ENCODE measurements around the gene SGCD. TPM values are rescaled to one million over a fixed set of nuclear protein-coding genes. Genes with fewer than 3 reads are reported as not detected.
"Not testable (repeated sequence)": the region's sequence is repeated elsewhere in the genome, so short reads cannot be mapped to it uniquely, and the experiment has no call there.

The SGCD gene
- total RNA-seq, 1 donor from 2014 or later, result 104 TPM

DNA sequence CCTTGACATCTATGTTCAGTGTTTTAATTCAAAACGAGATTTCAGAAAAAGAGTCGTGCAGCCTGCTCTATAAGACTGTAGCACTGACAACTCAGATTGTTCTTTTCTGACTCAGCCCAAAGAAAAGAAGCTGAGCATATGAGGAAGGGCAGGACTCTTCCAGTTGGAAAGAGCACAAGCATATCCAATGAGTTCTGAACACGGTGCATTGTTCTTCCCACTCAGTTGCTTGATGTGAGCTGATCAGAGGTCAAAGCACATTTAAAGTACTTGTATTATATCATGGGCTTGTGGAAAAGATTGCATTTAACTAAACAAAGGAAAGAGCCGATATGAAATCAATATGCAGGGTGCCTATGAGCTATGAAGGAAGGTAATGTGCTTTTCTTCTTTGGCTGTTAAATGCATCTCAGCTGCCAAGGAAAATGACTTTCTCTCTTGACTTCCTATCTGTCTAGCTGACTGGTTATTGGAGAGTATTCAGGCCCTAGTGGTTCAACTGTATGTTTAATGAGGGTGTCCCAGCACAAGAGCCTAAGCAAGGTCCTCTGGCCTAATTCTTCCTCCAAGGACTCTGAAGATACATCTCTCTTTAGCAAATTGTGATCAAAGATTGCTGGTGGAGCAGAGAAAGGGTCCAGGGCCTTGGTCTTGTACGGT, 296.5 kb downstream of the SGCD start:
- no peak for DNase-seq (ENCODE audit: low read depth)

DNA sequence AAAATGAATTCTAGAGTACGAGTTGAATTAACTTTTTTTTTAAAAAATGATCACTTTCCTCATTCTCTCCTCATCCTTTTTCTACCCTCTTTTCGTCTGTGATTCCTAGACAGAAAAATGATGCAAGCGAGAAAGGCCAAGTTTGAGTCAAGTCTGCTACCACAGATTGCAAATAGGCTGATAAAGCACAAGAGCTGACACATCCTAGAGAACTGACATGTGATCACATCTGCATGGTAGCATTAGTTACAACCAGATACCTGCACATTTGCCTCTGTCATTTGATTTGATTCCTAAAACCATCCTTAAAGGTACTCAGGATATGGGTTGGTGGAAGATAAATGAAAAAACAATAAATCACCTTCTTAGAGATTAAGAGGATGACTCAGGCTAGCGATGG, 297.7 kb downstream of the SGCD start:
- no peak for DNase-seq (ENCODE audit: low read depth)

DNA sequence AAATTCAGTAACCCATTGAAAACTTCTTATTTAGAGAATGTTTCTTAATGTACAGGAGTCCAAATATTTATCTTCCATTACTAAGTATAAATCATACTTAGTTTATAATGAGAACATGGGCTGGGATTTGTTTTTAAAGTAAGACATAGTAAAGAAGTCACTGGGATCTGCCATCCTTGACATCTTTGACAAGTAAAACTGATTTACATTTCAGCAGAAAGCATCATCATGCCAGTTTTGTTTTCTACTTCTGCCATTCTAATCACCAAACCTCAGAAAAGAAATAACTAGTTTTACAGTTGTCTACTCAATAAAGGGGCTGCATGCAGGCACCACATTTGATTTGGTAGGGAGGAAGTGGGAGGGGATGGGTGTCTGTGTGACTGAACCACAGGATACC, 301.5 kb downstream of the SGCD start:
- no peak for DNase-seq (ENCODE audit: low read depth)

DNA sequence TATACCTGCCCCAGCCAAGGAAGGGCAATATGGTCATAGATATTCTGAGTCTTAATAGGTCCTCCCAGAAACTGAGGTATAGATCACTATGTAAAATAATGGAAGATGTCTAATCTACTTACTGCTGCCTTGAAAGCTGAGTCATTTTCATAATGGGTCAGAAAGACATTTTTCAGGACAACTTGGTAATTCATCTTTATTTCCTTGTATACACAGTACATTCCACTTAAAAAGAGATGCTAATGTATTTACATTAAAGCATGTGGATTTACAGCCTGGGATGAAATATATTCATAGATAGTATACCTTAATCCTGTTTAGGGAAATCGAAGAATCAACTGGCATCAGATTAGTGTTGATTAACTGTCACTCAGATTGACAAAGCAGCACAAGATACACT, 304.0 kb downstream of the SGCD start:
- no peak for DNase-seq (ENCODE audit: low read depth)

DNA sequence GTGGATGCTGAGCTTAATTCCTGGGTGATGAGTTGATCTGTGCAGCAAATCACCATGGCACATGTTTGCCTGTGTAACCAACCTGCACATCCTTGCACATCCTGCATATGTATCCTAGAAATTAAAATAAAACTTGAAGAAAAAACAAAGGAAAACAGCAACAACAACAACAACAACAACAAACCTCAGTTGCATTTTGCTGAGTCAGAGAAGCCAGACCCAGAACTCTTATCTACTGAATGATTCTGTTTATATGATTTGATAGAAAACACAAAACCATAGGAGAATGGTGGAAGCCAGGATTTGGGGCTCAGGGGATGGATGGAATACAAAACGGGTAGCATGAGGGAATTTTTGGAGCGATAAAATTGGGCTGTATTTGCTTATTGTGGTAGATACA, 307.3 kb downstream of the SGCD start:
- no peak for DNase-seq (ENCODE audit: low read depth)

DNA sequence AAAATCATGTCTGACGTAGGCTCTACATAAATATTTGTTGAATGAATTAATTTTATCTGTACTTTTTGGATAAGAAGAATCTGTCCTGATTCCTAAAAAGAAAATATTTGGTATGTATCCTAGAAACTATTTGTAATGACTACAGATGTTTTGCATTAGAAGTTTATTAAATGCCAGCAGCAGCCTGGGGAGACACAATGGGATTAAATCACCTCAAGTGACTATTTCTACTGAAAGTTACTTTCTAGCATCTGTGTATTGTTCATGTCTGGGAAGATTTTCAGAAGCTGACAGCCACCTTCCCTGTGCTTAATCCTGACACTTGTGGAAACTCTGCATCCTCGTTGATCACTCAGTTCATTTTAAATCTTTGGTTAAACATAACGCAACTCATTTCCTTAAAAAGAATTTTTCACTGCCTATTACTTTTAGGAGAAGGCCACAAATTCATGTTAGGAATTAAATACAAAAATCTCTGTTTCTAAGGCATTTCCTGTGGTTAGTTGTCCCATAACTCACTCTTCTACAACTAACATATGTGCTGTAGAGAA, 313.8 kb downstream of the SGCD start:
- peak; percentile 22 for DNase-seq (ENCODE audit: low read depth)

DNA sequence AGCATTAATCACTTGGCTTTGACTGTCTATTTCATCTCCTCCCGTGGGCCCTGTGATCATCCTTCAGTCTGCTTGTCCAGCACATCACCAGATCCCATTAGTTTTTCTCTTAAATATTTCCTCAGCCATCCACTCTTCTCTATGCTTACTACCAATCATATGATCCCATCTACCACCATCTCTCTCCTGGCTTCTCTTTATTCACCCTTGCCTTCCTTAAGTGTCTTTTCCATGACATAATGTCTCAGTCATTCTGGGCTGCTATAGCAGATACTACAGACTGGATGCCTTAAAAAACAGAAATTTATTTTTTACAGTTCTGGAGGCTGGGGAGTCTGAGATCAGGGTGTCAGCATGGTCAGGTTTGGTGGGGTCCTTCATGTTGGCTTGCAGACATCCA, 314.7 kb downstream of the SGCD start:
- no peak for DNase-seq (ENCODE audit: low read depth)

DNA sequence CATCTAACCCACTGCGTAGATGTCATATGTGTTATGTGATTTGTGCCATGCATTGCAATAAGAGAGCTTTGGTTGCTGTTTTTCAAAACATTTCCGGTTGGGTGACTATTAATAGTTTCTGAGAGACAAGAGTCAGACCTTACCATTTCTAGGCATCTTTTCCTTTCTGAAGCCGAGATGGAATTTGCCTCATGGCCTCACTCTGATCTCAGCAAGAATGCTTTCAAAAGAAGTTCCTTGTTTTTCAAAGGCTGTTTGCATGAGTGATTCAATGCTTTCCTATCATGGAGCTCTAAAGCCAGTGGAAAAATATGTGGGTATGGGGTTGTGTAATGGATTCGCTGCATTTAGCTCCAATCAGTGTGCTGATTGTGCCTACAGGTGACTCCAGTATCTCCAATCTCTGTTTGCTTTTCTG, 320.1 kb downstream of the SGCD start:
- no peak for DNase-seq (ENCODE audit: low read depth)

DNA sequence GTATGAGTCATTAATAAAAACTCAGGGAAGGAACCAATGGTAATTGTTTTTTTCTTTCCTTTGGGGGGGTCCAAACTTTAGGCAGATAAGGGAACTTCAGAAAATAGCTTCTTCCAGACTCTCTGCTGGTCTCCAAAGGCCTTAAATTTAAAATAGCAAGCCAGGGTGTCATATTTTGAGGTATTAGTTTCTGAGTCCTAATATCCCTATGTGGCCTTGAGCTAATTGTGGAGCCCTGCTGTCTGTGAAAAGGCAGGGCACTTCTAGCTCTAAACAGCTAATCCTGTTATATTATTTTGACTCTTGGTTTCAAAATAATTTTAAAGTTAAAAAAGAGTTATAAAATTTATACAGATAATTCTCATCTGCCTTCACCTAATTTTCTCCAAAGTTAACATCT, 327.5 kb downstream of the SGCD start:
- DNase-seq (ENCODE audit: low read depth), result peak; percentile 18

DNA sequence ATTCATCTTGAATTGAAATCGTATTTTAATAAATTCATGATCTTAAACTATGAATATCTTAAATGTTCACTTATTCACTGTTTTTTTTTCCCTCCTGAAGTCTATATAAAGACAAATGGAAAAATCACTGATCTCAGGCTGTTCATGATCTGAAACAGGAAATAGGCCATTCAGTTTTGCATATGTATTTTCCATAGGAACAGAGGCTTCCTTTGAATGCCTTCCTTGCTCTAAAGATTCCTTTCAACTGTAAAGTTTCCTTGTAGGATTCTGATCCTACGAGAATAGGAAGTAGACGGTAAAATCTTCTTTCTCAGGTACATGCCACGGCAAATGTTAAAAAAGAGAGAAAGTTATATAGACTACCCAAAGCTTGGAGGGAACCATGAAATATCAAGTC, 328.8 kb downstream of the SGCD start:
- DNase-seq (ENCODE audit: low read depth), result no peak

DNA sequence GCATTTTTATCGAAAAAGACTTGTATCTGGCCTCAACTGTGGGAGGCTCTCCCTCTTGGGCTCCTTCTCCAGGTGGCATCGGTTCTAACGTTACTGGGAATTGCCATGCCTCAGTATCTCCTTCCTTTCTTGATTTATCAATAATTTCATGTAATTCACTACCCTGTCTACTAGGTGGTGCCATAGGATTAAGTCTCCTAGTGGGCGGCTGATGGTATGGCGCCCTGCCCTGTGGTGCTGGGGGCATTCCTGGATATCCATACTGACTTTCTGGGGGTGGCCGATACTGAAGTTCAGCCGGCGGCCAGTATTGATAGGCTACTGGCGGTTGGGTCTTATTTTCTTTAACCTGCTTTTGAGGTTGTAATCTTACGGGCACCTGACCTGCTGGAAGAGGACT, 337.9 kb downstream of the SGCD start:
- not testable (repeated sequence) for DNase-seq (ENCODE audit: low read depth)

DNA sequence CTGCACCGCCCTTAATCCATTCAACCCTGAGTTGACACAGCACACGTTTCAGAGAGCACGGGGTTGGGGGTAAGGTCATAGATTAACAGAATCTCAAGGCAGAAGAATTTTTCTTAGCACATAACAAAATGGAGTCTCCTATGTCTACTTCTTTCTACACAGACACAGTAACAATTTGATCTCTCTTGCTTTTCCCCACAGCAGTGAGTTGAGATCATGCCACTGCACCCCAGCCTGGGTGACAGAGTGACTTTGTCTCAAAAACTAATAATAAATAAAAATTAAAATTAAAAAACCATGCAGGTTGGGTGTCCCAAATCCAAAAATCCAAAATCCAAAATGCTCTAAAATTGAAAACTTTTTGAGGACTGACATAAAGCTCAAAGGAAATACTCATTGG, 339.7 kb downstream of the SGCD start:
- not testable (repeated sequence) for DNase-seq (ENCODE audit: low read depth)

DNA sequence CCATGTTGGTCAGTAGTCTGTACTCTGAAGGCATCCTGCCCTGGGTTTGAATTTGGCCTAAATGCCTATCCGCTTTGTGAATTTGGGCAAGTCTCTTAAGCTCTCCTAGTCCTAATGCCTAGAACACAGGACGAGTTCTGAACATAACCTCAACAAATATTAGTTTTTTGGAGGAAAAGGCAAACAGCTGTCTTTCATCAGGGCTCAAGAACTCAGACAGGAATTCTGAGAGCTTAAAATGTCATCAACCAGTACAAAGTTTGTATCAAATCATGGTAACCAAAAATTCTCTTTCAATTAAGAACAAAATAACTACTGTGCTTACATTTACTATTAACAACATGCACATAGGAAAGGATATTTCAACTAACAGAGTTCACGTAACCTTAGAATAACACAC, 340.7 kb downstream of the SGCD start:
- no peak for DNase-seq (ENCODE audit: low read depth)

DNA sequence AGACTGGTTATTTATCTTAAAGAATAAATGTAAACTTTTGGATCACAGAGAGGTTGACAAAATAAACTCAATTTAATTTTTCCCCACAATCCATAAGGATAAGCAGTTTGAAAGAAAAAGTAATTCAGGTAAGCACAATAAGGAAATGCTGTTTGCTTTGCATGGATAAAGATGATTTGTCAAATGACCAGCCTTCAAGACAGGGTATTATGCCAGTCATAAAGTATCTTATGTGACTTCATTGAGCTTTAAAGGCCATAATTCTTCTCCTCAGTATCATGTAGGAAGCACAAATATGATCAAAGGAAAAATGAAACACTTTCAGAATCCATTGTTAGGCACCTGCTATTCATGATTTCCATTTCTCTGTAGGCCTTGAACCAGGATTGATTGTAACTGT, 342.5 kb downstream of the SGCD start:
- no peak for DNase-seq (ENCODE audit: low read depth)

DNA sequence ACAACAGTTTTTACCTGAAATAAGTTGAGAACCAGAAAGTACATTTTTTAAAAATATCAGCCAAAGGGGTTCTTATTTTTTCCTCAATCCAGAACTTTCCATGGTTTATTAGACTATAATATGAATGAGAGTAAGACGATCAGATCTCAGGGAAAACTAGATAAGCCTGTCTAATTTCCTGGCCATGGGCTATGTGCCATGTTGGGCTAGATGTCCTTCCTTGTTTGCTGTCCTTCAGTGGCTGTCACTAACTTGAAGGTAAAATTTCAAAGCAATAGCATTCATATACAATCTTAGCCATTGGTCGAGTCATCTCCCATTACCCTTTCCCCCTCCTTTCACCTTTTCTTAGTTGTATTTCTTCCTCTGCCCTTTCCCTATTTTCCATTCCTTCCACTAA, 343.7 kb downstream of the SGCD start:
- DNase-seq (ENCODE audit: low read depth), result no peak

DNA sequence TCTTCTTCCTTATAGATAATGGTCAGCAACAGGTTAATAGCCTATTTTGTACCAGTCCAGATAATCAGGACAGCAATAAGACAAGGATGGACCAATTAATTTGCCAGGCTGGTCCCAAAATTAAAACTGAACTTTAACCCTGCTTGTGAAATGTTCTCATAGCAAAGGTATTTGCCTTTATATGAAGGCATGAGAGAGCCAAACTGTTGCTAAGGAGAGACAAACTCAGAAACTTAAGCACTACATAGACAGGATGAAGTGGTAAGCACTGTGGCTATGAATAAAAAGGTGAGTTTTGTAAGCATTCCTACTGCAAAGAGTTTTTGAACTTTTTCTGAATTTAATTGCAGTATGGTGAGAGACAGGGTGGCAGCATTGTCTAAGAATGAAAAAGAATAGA, 348.4 kb downstream of the SGCD start:
- DNase-seq (ENCODE audit: low read depth), result no peak

DNA sequence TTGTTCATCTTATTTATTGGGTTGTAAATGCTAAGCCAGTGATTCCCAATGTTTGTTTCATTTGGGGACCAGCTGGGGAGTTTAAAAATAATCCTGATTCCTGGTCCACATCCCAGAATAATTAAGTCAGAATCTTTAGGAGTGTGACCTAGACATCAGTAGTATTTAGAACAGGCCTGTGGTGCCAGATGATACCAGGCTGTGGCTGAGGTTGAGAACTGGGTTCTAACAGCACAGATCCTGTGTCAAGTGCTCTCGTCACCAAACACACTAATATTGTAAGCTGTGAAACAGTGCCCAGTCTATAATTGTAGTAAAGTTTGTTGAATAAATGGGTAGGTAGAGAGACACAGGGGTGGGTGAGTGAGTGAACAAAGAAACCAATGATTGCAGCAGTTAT, 351.0 kb downstream of the SGCD start:
- peak; percentile 52 for DNase-seq (ENCODE audit: low read depth)

DNA sequence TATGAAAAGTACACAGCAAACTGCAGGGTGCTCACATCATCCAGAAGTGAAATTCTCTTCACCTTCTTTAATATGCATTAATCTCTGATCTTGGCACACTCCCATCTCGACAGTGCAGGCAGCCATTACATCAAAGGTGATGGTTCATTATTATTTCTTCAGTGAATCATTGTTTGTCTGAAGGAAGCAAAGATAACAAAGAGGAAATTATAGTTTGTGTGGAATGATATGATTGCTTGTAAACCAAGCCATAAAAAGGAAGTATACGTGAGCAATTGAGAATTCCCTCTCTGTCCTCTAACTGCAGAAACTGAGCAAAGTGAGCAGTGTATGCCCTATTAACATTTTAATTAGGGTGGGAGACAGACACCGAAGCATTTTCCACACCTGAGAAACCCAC, 351.5 kb downstream of the SGCD start:
- DNase-seq (ENCODE audit: low read depth), result no peak

DNA sequence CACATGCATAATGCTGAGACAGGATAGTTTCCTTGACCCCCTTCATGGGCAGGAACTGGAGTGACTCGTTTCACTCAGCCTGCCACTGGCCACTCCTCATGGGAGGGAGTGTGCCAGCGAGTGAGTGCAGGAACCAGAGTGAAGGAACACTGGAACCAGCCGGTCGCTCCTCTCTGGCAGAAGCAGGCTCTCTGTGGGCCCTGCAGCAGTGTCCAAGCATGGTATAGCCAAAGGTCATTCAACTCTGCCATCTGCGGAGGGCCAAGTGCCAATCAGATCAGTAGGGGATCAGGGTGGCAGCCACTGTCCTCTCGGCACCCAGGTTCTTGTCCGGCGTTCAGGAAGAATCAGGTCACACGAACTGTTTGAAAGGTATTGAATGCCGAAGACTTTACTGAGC, 353.9 kb downstream of the SGCD start:
- no peak for DNase-seq (ENCODE audit: low read depth)

DNA sequence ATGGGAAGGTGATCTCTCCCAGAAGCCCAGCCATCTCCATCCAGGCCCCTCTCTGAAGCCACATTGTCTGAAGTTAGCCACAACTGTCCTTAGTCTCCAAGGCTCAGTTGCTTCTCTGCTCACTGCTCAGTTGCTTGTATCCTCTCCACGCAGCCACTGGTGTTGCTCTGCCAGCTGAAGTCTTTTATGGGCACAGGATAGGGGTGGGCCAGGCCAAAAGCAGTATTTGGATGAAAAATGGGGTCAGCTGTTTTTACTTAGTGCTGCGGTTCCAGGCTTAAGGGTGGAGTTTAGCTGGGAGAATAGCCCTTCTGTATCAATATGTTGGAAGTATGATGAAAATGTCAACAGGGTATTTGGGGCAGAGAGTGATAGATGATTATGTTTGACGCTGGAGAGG, 354.3 kb downstream of the SGCD start:
- DNase-seq (ENCODE audit: low read depth), result no peak

DNA sequence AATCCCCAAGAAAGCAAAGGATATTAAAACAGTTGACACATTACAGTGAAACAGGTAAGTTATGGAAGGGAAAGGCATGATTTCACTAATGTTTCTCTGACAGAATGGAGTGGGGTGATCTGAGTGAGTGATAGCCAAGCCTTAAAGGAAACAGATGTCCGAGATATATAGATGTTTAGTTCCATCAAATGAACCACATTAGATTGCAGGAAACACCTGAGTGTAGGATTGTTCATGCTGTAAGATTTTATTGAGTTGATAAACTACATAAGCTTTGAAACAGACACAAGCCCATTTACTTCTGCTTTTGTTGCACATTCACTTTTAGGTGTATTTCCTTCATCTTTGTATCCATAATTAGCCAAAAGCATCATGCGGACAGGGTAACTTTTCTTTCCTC, 356.0 kb downstream of the SGCD start:
- no peak for DNase-seq (ENCODE audit: low read depth)

DNA sequence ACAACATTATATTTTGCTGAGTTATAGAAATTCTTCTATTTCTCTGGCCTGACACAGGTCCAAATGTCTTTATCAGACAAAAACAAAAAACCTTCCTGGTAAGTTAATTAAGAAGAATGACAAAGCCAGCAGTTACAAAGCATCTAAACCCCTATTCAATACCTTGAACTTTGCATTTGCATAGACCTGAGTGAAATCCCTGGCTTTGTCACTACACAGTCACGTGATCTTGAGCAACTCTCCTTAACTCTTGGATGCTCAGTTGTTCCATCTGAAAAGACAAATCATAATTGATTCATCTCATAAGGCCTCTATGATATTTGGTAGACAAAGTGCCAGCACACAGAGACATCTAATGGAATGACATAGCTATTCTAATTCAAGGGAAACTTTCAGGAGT, 356.5 kb downstream of the SGCD start:
- DNase-seq (ENCODE audit: low read depth), result no peak

DNA sequence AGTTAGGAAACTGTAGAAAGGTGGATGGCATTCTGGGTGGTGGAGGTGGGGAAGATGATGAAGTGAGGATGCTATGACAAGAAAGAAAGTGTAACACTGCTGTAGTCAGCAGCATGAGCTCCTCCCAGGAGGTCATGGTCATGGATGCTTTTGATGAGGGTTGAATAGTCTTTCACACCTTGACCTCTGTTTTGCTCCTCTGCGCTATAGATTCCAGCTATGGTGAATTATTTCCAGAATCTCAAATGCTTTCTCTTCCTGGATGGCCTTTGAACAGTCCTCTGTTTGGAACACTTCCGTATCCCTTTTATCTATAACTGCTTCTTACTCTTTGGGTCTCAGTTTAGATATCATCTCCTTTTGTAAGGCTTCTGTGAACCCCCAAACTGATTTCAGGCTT, 357.3 kb downstream of the SGCD start:
- DNase-seq (ENCODE audit: low read depth), result no peak

DNA sequence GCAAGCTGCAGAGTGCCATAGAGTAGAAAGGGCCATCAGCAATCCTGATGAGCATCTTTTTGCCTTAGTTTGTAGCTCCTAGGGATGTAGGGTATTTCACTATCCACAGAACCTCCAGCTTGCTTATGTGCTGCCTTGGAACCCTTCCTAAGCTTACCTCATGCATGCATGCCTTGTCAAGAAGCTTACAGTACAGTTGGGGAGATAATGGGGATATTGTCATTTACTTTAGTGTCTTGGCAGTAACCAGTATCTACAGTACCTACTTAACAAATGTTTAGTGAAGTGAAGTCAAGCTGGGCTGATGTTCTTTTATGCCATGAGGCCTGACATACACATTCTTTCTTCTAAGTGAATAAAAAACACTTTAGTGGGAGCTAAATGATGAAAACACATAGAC, 358.5 kb downstream of the SGCD start:
- no peak for DNase-seq (ENCODE audit: low read depth)
